Cardiac fibroblast (primary cell): ENCODE data around the gene RAX.

ENCODE experiments used
- DNase-seq, 2 donors: peaks; one replicate each; pipeline versions ENCODE4 v3.0.0 to v3.0.0-alpha.2; 2010; ENCODE audit warnings: low read depth in 2 of 2
- H3K4me3 ChIP-seq, 2 donors: replicated peaks in 1 of 2; 1 replicate in 1 of 2; 2 replicates in 1 of 2; pipeline ENCODE4 v1.5.1; 2011; ENCODE audit warnings: low read depth in 2 of 2, low read length in 2 of 2, mild to moderate bottlenecking in 2 of 2, moderate library complexity in 1 of 2
- TF ChIP-seq, protein P1 (sequence below): IDR thresholded peaks from one replicate; pipeline ENCODE4 v1.5.1; 2011; ENCODE audit warnings: low read depth, mild to moderate bottlenecking, low read length, inconsistent platforms

Gene RAX

DNA sequence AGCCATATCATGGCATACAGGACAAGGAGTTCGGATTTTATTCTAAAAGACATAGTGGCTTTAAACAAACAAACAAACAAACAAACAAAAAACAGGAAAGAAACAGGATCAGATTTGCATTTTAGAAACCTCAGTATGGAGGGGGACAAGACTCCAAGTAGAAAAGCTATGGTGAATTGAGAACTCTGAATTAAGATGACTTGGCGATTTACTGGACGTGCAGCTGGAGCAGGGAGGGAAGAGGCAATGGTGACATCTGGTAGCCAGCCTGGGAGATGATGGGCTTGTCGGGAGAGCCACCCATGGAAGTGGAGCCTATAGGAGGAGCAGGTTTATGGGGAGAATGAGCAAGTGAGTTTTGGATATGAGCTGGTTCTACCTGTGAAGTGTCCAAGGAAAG is 32.0 kb upstream of the RAX start:
- DNase-seq, result no peak
- TF ChIP-seq, protein P1, sequence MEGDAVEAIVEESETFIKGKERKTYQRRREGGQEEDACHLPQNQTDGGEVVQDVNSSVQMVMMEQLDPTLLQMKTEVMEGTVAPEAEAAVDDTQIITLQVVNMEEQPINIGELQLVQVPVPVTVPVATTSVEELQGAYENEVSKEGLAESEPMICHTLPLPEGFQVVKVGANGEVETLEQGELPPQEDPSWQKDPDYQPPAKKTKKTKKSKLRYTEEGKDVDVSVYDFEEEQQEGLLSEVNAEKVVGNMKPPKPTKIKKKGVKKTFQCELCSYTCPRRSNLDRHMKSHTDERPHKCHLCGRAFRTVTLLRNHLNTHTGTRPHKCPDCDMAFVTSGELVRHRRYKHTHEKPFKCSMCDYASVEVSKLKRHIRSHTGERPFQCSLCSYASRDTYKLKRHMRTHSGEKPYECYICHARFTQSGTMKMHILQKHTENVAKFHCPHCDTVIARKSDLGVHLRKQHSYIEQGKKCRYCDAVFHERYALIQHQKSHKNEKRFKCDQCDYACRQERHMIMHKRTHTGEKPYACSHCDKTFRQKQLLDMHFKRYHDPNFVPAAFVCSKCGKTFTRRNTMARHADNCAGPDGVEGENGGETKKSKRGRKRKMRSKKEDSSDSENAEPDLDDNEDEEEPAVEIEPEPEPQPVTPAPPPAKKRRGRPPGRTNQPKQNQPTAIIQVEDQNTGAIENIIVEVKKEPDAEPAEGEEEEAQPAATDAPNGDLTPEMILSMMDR, result no peak
- H3K4me3 ChIP-seq, result no peak overlapping the region

GRCh38 chr18:59303656-59304195 is 30.5 kb upstream of the RAX start:
- TF ChIP-seq, protein P1, result no peak
- no peak overlapping the region for H3K4me3 ChIP-seq
- DNase-seq, result no peak

DNA sequence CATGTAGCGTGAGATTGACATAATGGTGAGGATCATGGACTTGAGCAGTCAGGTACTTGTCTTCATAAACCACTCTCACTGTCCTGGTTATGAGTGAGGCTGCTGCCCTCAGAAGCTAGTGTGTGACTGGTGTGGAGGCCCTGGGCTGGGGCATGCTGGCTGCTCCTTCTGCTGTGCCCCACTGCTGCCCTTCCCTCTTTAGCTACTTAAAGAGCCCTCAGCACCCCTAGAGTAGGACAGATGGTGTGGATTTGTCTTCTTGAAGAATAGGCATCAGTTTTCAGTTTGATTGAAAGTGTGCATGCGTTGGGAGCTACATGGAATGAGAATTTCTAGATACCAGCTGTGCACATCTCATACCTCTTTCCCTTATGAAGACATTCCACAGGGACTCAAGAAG is 29.8 kb upstream of the RAX start:
- TF ChIP-seq, protein P1, result no peak
- no peak overlapping the region for H3K4me3 ChIP-seq
- DNase-seq, result no peak

GRCh38 chr18:59301929-59302328 is 28.7 kb upstream of the RAX start:
- DNase-seq, result no peak
- TF ChIP-seq, protein P1, result no peak

GRCh38 chr18:59300676-59301285 is 27.5 kb upstream of the RAX start:
- no peak for DNase-seq
- no peak overlapping the region for H3K4me3 ChIP-seq
- TF ChIP-seq, protein P1, result no peak

More at GRCh38 chr18:59301929-59302328, 28.7 kb upstream of the RAX start:
- H3K4me3 ChIP-seq, result no peak overlapping the region

DNA sequence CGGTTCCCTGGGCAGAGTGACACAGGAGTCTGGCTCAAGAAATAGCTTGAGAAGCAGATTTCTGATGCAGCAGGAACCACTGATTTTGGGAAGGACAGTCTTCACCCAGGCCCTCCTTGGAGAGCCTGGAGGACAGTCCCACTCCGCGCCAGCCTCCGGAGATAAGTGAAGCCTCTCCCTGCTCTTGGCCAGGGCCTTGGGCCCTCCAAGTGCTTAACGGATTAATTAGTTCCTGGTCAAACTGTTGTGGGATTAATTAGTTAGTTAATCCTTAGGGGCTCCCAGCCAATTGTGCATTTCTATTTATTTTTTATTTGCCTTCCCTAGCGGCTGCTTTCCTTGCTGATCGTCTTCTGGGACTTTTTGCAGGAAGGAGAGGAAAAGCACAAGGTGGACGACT is 25.6 kb upstream of the RAX start:
- no peak for DNase-seq
- TF ChIP-seq, protein P1, result no peak
- H3K4me3 ChIP-seq, result no peak overlapping the region

DNA sequence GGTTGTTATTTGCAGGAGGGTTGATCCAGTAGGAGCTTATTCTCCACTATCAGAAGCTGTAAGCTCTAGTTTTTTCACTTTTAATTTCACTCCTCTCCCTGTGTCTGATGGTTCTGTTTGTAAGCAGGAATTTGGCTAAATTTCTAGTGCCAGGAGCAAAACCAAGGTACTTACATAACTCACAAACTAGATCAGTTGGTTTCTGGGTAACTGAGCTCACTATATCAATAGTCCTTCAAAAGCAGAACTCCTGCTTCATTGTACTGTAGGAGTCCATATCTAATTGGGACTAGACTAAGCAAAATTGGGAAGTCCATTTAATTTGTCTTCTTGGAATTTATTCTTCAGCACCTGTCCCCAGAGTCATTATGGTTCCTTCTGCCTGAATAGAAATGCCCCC is 20.1 kb upstream of the RAX start:
- no peak overlapping the region for H3K4me3 ChIP-seq
- TF ChIP-seq, protein P1, result no peak
- DNase-seq, result no peak
